ENCODE measurements around the gene GAS2L3. TPM values are rescaled to one million over a fixed set of nuclear protein-coding genes. Genes with fewer than 3 reads are reported as not detected.
"Not testable (repeated sequence)": the region's sequence is repeated elsewhere in the genome, so short reads cannot be mapped to it uniquely, and the experiment has no call there.

The GAS2L3 gene
- total RNA-seq, 1 donor from 2014 or later: 17.5 TPM

DNA sequence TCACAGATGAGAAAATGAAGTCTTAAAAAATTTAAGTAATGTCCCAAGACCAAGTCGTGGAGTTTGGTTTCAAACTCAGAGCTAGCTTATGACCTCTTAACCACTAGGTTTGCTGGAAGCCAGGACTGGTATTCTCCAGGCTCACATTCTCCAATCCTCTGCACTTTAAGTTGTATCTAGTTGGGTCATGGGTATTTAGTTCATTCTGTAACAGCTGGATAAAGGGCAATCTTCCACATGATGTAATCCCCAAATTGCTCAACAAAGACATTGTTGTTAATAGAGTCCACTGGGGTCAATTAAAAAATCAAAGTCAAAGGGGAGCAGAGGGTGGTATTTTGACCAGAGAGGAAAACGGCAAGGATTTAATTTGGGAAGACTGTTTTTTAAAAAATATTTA is 17.8 kb upstream of the GAS2L3 start:
- peaks cover 1% of the 10 kb centered on the region for H3K4me1 Mint-ChIP-seq
- TF ChIP-seq, protein P1, sequence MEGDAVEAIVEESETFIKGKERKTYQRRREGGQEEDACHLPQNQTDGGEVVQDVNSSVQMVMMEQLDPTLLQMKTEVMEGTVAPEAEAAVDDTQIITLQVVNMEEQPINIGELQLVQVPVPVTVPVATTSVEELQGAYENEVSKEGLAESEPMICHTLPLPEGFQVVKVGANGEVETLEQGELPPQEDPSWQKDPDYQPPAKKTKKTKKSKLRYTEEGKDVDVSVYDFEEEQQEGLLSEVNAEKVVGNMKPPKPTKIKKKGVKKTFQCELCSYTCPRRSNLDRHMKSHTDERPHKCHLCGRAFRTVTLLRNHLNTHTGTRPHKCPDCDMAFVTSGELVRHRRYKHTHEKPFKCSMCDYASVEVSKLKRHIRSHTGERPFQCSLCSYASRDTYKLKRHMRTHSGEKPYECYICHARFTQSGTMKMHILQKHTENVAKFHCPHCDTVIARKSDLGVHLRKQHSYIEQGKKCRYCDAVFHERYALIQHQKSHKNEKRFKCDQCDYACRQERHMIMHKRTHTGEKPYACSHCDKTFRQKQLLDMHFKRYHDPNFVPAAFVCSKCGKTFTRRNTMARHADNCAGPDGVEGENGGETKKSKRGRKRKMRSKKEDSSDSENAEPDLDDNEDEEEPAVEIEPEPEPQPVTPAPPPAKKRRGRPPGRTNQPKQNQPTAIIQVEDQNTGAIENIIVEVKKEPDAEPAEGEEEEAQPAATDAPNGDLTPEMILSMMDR (IDR thresholded peaks at IDR 0.05; ENCODE audit: unreplicated experiment): no peak
- no peak overlapping the region for H3K27ac Mint-ChIP-seq
- H3K4me3 Mint-ChIP-seq: no peak overlapping the region
- no peaks in the 10 kb centered on the region for H3K9me3 Mint-ChIP-seq
- H3K36me3 Mint-ChIP-seq: no peaks in the 10 kb centered on the region
- DNase-seq (ENCODE audit: low spot score in 2 of 2, unreplicated experiment in 2 of 2): no peak
- no peaks in the 10 kb centered on the region for H3K27me3 Mint-ChIP-seq (ENCODE audit: low read depth)

DNA sequence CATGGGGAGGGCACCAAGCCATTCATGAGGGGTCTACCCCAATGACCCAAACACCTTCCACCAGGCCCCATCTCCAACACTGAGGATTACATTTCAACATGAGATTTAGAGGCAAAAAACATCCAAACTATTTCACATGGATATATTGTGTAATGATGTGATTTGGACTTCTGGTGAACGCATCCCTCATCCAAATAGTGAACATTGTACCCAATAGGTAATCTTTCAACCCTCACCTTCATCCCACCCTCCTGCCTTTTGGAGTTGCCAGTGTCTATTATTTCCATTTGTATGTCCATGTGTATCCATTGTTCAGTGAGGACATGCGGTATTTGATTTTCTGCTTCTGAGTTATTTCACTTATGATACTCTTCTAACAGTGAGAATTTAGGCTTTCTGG is 16.1 kb upstream of the GAS2L3 start:
- peaks cover 1% of the 10 kb centered on the region for H3K4me1 Mint-ChIP-seq
- no peaks in the 10 kb centered on the region for H3K9me3 Mint-ChIP-seq
- DNase-seq (ENCODE audit: low spot score in 2 of 2, unreplicated experiment in 2 of 2): no peak
- H3K36me3 Mint-ChIP-seq: no peaks in the 10 kb centered on the region
- no peak overlapping the region for H3K4me3 Mint-ChIP-seq
- no peaks in the 10 kb centered on the region for H3K27me3 Mint-ChIP-seq (ENCODE audit: low read depth)
- TF ChIP-seq, protein P1 (IDR thresholded peaks at IDR 0.05; ENCODE audit: unreplicated experiment): no peak
- H3K27ac Mint-ChIP-seq: no peak overlapping the region

DNA sequence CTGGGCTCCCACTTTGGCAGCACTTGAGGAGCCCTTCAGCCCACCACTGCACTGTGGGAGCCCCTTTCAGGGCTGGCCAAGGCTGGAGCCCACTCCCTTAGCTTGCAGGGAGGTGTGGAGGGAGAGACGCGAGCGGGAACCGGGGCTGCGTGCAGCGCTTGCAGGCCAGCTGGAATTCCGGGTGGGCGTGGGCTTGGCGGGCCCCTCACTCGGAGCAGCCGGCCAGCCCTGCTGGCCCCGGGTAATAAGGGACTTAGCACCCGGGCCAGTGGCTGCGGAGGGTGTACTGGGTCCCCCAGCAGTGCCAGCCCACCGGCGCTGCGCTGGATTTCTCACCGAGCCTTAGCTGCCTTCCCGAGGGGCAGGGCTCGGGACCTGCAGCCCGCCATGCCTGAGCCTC is 14.2 kb upstream of the GAS2L3 start:
- H3K4me1 Mint-ChIP-seq; H3K9me3 Mint-ChIP-seq; H3K4me3 Mint-ChIP-seq; H3K36me3 Mint-ChIP-seq; DNase-seq (ENCODE audit: low spot score in 2 of 2, unreplicated experiment in 2 of 2); H3K27ac Mint-ChIP-seq: not testable (repeated sequence)
- peaks cover 11% of the 10 kb centered on the region for H3K27me3 Mint-ChIP-seq (ENCODE audit: low read depth)

DNA sequence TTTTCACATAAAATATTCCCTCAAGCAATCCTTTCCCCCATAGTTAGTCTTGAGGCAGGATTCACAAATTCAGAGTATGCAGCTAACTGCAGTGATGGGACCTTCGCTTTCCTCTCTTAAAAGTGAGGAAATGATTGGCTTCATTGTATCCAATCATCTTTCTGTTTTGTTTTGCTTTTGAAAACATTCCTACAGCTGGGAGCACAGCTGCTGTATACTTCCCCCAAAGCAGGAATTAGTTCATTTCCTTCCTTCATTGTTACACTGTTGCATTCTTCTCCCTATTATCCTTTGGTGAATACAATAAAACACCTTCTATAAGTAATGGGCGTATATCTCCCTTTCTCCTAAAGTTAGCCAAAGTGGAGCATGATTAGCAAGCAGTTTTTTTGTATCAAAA is 9.4 kb upstream of the GAS2L3 start:
- Mint-ChIP-seq H3K36me3 (no peaks in the 10 kb centered on the region), H3K27ac (no peak overlapping the region), H3K27me3 (ENCODE audit: low read depth) (peaks cover 45% of the 10 kb centered on the region), H3K4me1 (no peaks in the 10 kb centered on the region), H3K9me3 (no peaks in the 10 kb centered on the region), H3K4me3 (no peak overlapping the region)
- TF ChIP-seq, protein P1 (IDR thresholded peaks at IDR 0.05; ENCODE audit: unreplicated experiment): no peak
- no peak for DNase-seq (ENCODE audit: low spot score in 2 of 2, unreplicated experiment in 2 of 2)

DNA sequence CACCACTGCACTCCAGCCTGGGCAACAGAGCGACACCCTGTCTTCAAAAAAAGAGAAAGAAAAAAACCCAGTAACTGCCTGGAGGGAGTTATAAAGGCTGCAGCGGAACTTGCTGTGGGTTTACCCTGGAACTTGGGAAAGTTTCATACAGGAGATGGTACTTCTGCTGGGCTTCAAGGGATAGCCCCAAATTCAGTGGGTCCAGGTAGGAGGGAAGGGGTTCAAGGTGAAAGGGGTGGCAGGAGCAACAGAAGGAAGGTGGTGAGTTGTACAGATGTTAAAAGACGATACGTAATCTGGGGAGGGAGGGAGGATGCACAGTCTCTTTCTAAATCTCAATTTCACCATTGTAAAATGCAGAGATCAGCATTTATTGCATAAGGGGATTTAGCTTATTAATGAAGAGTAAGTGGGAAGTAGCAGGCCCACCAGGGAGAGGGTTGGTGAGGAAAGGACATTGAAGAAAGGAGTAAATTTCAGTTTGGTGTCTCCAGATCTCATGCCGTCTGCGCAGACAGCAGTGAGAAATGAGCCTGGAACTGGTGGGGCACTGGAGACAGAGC is 8.5 kb upstream of the GAS2L3 start:
- Mint-ChIP-seq H3K27ac (no peak overlapping the region), H3K27me3 (ENCODE audit: low read depth) (peaks cover 45% of the 10 kb centered on the region), H3K9me3 (no peaks in the 10 kb centered on the region), H3K4me1 (no peaks in the 10 kb centered on the region), H3K4me3 (no peak overlapping the region), H3K36me3 (no peaks in the 10 kb centered on the region)
- no peak for DNase-seq (ENCODE audit: low spot score in 2 of 2, unreplicated experiment in 2 of 2)
- TF ChIP-seq, protein P1 (IDR thresholded peaks at IDR 0.05; ENCODE audit: unreplicated experiment): no peak

DNA sequence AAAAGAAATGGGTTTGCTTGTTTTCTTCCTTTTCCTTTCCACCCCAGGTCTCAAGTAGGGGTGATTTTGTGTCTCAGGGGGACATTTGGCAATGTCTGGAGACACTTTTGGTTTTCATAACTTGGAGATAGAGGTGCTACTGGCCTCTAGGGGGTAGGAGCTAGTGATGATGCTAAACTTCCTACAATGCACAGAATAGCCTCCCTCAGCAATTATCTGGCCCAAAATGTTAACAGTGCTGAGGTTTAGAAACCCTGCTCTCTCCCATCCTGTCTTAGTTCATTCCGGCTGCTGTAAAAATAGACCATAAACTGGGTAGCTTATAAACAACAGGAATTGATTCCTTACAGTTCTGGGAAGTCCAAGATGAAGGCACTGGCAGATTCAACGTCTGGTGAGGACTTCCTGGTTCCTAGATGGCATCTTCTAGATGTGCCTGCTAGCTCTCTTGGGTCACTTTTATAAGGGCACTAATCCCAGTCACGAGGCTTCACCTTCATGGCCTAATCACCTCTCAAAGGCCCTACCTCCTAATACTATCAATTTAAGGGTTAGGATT is 7.4 kb upstream of the GAS2L3 start:
- H3K4me3 Mint-ChIP-seq: no peak overlapping the region
- H3K27ac Mint-ChIP-seq: no peak overlapping the region
- TF ChIP-seq, protein P1 (IDR thresholded peaks at IDR 0.05; ENCODE audit: unreplicated experiment): no peak
- no peaks in the 10 kb centered on the region for H3K4me1 Mint-ChIP-seq
- no peaks in the 10 kb centered on the region for H3K36me3 Mint-ChIP-seq
- peaks cover 51% of the 10 kb centered on the region for H3K27me3 Mint-ChIP-seq (ENCODE audit: low read depth)
- no peak for DNase-seq (ENCODE audit: low spot score in 2 of 2, unreplicated experiment in 2 of 2)
- no peaks in the 10 kb centered on the region for H3K9me3 Mint-ChIP-seq

All from mesothelial cell of epicardium (in vitro differentiated cells).